HUES48 (cell line): ENCODE results near the gene P4HA2.
"Not testable (repeated sequence)": the region's sequence is repeated elsewhere in the genome, so short reads cannot be mapped to it uniquely, and the experiment has no call there.

ENCODE experiments used
- H3K27ac ChIP-seq: one replicate; pipeline ENCODE4 v1.7.0; 2013; ENCODE audit warnings: low read depth, low read length, inconsistent platforms
- H3K27me3 ChIP-seq: 2 replicates; pipeline ENCODE4 v1.6.1; 2013; ENCODE audit warnings: mild to moderate bottlenecking, low read length; ENCODE audit not compliant: control insufficient read depth, insufficient read depth
- H3K36me3 ChIP-seq: 2 replicates; pipeline ENCODE4 v1.6.1; 2013; ENCODE audit warnings: low read length; ENCODE audit not compliant: control insufficient read depth, insufficient read depth
- H3K4me1 ChIP-seq: 2 replicates; pipeline ENCODE4 v1.6.1; 2013; ENCODE audit warnings: mild to moderate bottlenecking, low read length; ENCODE audit not compliant: control insufficient read depth, insufficient read depth
- H3K4me3 ChIP-seq: 2 replicates; pipeline ENCODE4 v1.5.1; 2013; ENCODE audit warnings: mild to moderate bottlenecking, low read depth, low read length
- H3K9ac ChIP-seq: 2 replicates; pipeline ENCODE4 v1.6.1; 2013; ENCODE audit warnings: mild to moderate bottlenecking, low read depth, low read length, moderate library complexity
- H3K9me3 ChIP-seq: 2 replicates; pipeline ENCODE4 v1.6.1; 2013; ENCODE audit warnings: low read length; ENCODE audit not compliant: control insufficient read depth, insufficient read depth

The P4HA2 gene

GRCh38 chr5:132161574-132162326 is 65.9 kb downstream of the P4HA2 start:
- not testable (repeated sequence) for H3K9ac ChIP-seq, H3K4me3 ChIP-seq, H3K36me3 ChIP-seq, H3K4me1 ChIP-seq, H3K9me3 ChIP-seq, H3K27ac ChIP-seq, H3K27me3 ChIP-seq

DNA sequence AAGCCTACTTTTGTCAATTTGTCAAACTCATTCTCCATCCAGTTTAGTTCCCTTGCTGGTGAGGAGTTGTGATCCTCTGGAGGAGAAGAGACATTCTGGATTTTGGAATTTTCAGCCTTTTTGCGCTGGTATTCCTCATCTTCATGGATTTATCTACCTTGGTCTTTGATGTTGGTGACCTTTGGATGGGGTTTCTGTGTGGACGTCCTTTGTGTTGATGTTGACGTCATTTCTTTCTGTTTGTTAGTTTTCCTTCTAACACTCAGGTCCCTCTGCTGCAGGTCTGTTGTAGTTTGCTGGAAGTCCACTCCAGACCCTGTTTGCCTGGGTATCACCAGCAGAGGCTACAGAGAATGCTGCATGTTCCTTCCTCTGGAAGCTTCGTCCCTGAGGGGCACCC is 71.2 kb downstream of the P4HA2 start:
- Histone ChIP-seq H3K27me3 (no peaks in the 10 kb centered on the region), H3K9me3 (no peaks in the 10 kb centered on the region), H3K27ac (no peak overlapping the region), H3K4me3 (no peak overlapping the region), H3K9ac (no peak overlapping the region), H3K4me1 (no peaks in the 10 kb centered on the region), H3K36me3 (no peaks in the 10 kb centered on the region)

- no peaks in the 10 kb centered on the region for H3K9me3 ChIP-seq
- no peak overlapping the region for H3K4me3 ChIP-seq
- no peaks in the 10 kb centered on the region for H3K36me3 ChIP-seq
- no peak overlapping the region for H3K27ac ChIP-seq
- H3K9ac ChIP-seq: no peak overlapping the region
- H3K4me1 ChIP-seq: no peaks in the 10 kb centered on the region
- H3K27me3 ChIP-seq: no peaks in the 10 kb centered on the region
Observed at GRCh38 chr5:132150565-132150964, 77.1 kb downstream of the P4HA2 start.

DNA sequence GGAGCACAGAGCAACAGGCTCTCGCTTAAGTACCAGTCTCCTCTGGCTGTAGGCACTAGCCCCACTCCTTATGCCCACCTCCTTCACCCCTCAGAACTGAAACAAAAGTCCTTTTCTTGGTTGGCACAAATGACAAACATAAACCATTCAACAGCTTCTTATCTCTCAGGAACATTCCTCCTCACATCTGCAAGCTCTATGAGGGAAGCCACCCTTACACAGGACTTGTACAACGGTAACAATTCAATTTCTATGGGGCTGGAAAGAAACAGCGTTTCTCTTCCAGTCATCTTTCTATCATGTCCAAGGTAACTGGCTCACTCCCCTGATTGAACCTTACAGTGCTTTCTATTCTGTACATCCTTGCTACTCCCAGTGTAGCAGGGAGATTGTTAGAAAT is 80.0 kb downstream of the P4HA2 start:
- Histone ChIP-seq H3K36me3 (no peaks in the 10 kb centered on the region), H3K9ac (no peak overlapping the region), H3K4me3 (no peak overlapping the region), H3K27ac (no peak overlapping the region), H3K4me1 (no peaks in the 10 kb centered on the region), H3K9me3 (peaks cover 10% of the 10 kb centered on the region), H3K27me3 (no peaks in the 10 kb centered on the region)

DNA sequence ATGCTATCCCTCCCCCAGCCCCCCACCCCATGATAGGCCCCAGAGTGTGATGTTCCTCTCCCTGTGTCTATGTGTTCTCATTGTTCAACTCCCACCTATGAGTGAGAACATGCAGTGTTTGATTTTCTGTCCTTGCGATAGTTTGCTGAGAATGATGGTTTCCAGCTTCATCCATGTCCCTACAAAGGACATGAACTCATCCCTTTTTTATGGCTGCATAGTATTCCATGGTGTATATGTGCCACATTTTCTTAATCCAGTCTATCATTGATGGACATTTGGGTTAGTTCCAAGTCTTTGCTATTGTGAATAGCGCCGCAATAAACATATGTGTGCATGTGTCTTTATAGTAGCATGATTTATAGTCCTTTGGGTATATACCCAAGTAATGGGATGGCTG is 82.3 kb downstream of the P4HA2 start:
- not testable (repeated sequence) for H3K4me3 ChIP-seq, H3K4me1 ChIP-seq, H3K27me3 ChIP-seq, H3K27ac ChIP-seq, H3K36me3 ChIP-seq, H3K9ac ChIP-seq
- H3K9me3 ChIP-seq: peaks cover 15% of the 10 kb centered on the region

- no peaks in the 10 kb centered on the region for H3K4me1 ChIP-seq
- H3K4me3 ChIP-seq: no peak overlapping the region
- H3K9me3 ChIP-seq: peaks cover 15% of the 10 kb centered on the region
- no peak overlapping the region for H3K9ac ChIP-seq
- no peaks in the 10 kb centered on the region for H3K27me3 ChIP-seq
- no peaks in the 10 kb centered on the region for H3K36me3 ChIP-seq
- H3K27ac ChIP-seq: no peak overlapping the region
Observed at GRCh38 chr5:132143148-132143547, 84.5 kb downstream of the P4HA2 start.

DNA sequence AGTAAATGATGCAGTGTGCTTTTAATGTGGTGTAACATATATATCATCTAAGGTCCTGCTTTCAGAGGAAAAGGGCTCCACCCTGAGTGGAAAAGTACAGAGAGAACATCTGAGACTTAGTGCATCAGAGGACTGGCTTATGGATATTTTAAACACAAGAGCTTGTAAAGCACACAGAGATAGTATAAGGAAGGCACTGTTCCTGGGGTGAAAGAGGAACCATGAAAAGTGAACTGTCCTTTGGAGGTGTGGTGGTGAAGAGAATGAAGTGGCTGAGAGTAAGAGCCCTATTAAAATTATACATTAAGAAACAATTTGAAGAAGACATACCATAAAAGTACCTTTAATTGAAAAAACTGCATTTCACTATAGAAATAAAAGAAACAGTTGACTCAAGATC is 85.2 kb downstream of the P4HA2 start:
- Histone ChIP-seq H3K27ac (no peak overlapping the region), H3K9ac (no peak overlapping the region), H3K27me3 (no peaks in the 10 kb centered on the region), H3K4me3 (no peak overlapping the region), H3K4me1 (no peaks in the 10 kb centered on the region), H3K36me3 (no peaks in the 10 kb centered on the region), H3K9me3 (peaks cover 15% of the 10 kb centered on the region)
